C4-2B (cell line): ENCODE data around the gene LDLR.

ENCODE experiments used
- CTCF ChIP-seq: fragments of 450-650 bp; conservative IDR thresholded peaks from 2 replicates; pipeline ENCODE4 v1.5.1; 2017; ENCODE audit warnings: mild to moderate bottlenecking
- ZFX ChIP-seq: fragments of 450-650 bp; IDR thresholded peaks from 2 replicates; pipeline ENCODE4 v1.6.1; 2017

- TF ChIP-seq CTCF: no peak
- no peak for TF ChIP-seq ZFX
These were observed 1.9 kb downstream of the LDLR start for GRCh38 chr19:11090997-11091702.
